Head of caudate nucleus (tissue), 42 donors: ENCODE data around the gene DMWD.
"Not testable (repeated sequence)": the region's sequence is repeated elsewhere in the genome, so short reads cannot be mapped to it uniquely, and the experiment has no call there.

ENCODE experiments used
- DNase-seq, 42 donors: peaks; one replicate each; pipeline versions ENCODE4 v3.0.0 to v3.0.0-alpha.2; 2020 to 2021; ENCODE audit warnings: mixed read lengths in 7 of 42
- intact Hi-C: fragments of 100-400 bp; cut with DNase I; formaldehyde crosslinking; loops from one replicate; pipeline ENCODE4 v1.15.0; 2022

The DMWD gene

GRCh38 chr19:45817725-45818301 lies 25.2 kb upstream of the DMWD start:
- DNase-seq = no peak
- intact Hi-C loops = no loop called here

- peak; percentile 71 to 95 (median 89) for DNase-seq
- intact Hi-C loops = no loop called here
These were observed 24.5 kb upstream of the DMWD start for GRCh38 chr19:45817010-45817724.

- no peak for DNase-seq
- intact Hi-C loops = no loop called here
These were observed 23.8 kb upstream of the DMWD start for GRCh38 chr19:45816236-45817009.

GRCh38 chr19:45815481-45816216 lies 23.0 kb upstream of the DMWD start:
- intact Hi-C loops = no loop called here
- peak in 1 of 42 donors; percentile 40 for DNase-seq

- intact Hi-C loops = no loop called here
- DNase-seq = no peak
These were observed 22.3 kb upstream of the DMWD start, which contains the start of gene RSPH6A for GRCh38 chr19:45814851-45815480. Gene RSPH6A (minus strand): TSS chr19:45815308. CDS start chr19:45815176, 132 bp downstream.

- DNase-seq = peak in 3 of 42 donors; percentile 20 to 35 (median 34)
- intact Hi-C loops = no loop called here
These were observed 21.6 kb upstream of the DMWD start for GRCh38 chr19:45814166-45814780.

GRCh38 chr19:45812297-45812696 lies 19.7 kb upstream of the DMWD start:
- DNase-seq = no peak
- intact Hi-C loops = no loop called here

GRCh38 chr19:45809643-45810159 lies 17.1 kb upstream of the DMWD start:
- intact Hi-C loops = no loop called here
- no peak for DNase-seq

- intact Hi-C loops = no loop called here
- DNase-seq = no peak
These were observed 13.1 kb upstream of the DMWD start for GRCh38 chr19:45805719-45806118.

GRCh38 chr19:45804959-45805230 lies 12.2 kb upstream of the DMWD start:
- intact Hi-C loops = no loop called here

GRCh38 chr19:45804140-45804958 lies 11.7 kb upstream of the DMWD start:
- intact Hi-C loops = no loop called here
- no peak for DNase-seq

More at GRCh38 chr19:45804959-45805230, 12.2 kb upstream of the DMWD start:
- DNase-seq = no peak

GRCh38 chr19:45801603-45802175 lies 9.0 kb upstream of the DMWD start:
- DNase-seq = no peak
- intact Hi-C loops = no loop called here

GRCh38 chr19:45800070-45800553 lies 7.5 kb upstream of the DMWD start:
- DNase-seq = no peak
- intact Hi-C loops = no loop called here

- not testable (repeated sequence) for DNase-seq
- intact Hi-C loops = loop anchor here (2.0 kb wide), 1 partner anchor 31 kb away; the partner anchor contains the start of gene SIX5
These were observed 6.9 kb upstream of the DMWD start for GRCh38 chr19:45799541-45799940.

GRCh38 chr19:45798995-45799517 lies 6.4 kb upstream of the DMWD start:
- DNase-seq = peak in 38 of 42 donors; percentile 34 to 87 (median 64)
- intact Hi-C loops = loop anchor here (2.0 kb wide), 1 partner anchor 30 kb away; the partner anchor contains the start of gene SIX5

- no peak for DNase-seq
- intact Hi-C loops = no loop called here
These were observed 2.0 kb upstream of the DMWD start for GRCh38 chr19:45794627-45795026.

GRCh38 chr19:45793876-45794275 lies 1.2 kb upstream of the DMWD start:
- no peak for DNase-seq
- intact Hi-C loops = no loop called here
